HG03457 (cell line): ENCODE data around the gene ADAP1.
"Not testable (repeated sequence)": the region's sequence is repeated elsewhere in the genome, so short reads cannot be mapped to it uniquely, and the experiment has no call there.

ENCODE experiments used
- ATAC-seq: cut with Tn5 transposase; IDR thresholded peaks from one replicate; pipeline ENCODE4 v1.9.1; 2021; ENCODE audit warnings: moderate number of reproducible peaks; ENCODE audit not compliant: unreplicated experiment

Gene ADAP1

GRCh38 chr7:954330-955238, at the start of gene ADAP1:
ADAP1 (minus strand) TSS chr7:954680; CDS start chr7:954477, 203 bp downstream.
- ATAC-seq = no peak

- ATAC-seq = not testable (repeated sequence)
These were observed 48.0 kb upstream of the ADAP1 start for GRCh38 chr7:1002445-1002844.

GRCh38 chr7:1002026-1002425, 47.5 kb upstream of the ADAP1 start:
- not testable (repeated sequence) for ATAC-seq

- ATAC-seq = not testable (repeated sequence)
These were observed 46.7 kb upstream of the ADAP1 start for GRCh38 chr7:1001069-1001770.

- no peak for ATAC-seq
These were observed 45.8 kb upstream of the ADAP1 start for GRCh38 chr7:999941-1000935.

GRCh38 chr7:999149-999879, 44.8 kb upstream of the ADAP1 start:
- ATAC-seq = no peak

GRCh38 chr7:997404-998395, 43.2 kb upstream of the ADAP1 start:
- ATAC-seq = no peak

- ATAC-seq = no peak
These were observed 41.8 kb upstream of the ADAP1 start for GRCh38 chr7:996079-996872.

GRCh38 chr7:995571-995970, 41.1 kb upstream of the ADAP1 start:
- no peak for ATAC-seq

- ATAC-seq = no peak
These were observed 40.3 kb upstream of the ADAP1 start for GRCh38 chr7:994592-995308.

- peak; percentile 70 for ATAC-seq
These were observed 38.5 kb upstream of the ADAP1 start for GRCh38 chr7:992709-993607.

GRCh38 chr7:991729-992656, 37.5 kb upstream of the ADAP1 start:
- no peak for ATAC-seq

- ATAC-seq = no peak
These were observed 36.7 kb upstream of the ADAP1 start for GRCh38 chr7:990933-991728.

GRCh38 chr7:990352-990932, 36.0 kb upstream of the ADAP1 start:
- ATAC-seq = no peak
